Endometrium (tissue), 2 donors: ENCODE measurements around the gene CHRNB4.
"Not testable (repeated sequence)": the region's sequence is repeated elsewhere in the genome, so short reads cannot be mapped to it uniquely, and the experiment has no call there.

Experiments
- FAIRE-seq: peaks from 2 replicates; lab custom pipeline; 2012; peaks lifted over from hg19 to GRCh38; lab: Jason Lieb, UNC
- donor health status: control.
- donor health status: control.

The CHRNB4 gene

GRCh38 chr15:78615151-78615589 is 25.8 kb downstream of the CHRNB4 start:
- no peak for FAIRE-seq

DNA sequence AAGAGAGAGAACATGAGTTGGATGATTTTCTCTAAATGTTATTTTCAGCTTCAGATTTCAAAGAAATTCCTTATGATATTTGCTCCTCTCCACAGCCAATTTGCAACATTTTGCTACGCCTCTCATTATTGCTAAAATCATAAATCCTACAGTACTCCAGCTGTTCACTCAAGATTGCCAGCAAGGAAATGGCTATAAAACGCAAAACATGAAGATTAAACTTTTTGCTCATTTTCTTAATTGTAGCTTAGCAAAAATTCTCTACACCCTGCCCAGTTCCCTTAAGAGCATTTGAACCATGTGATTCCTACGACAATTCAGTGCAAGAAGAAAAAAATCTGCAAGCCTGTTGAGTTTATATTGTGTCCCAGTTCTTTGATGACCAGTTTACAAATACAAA is 27.0 kb downstream of the CHRNB4 start:
- FAIRE-seq = no peak

DNA sequence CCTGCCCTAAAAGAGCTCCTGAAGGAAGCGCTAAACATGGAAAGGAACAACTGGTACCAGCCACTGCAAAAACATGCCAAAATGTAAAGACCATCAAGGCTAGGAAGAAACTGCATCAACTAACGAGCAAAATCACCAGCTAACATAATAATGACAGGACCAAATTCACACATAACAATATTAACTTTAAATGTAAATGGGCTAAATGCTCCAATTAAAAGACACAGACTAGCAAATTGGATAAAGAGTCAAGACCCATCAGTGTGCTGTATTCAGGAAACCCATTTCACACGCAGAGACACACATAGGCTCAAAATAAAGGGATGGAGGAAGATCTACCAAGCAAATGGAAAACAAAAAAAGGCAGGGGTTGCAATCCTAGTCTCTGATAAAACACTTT is 31.5 kb downstream of the CHRNB4 start:
- not testable (repeated sequence) for FAIRE-seq

GRCh38 chr15:78605680-78606079 is 35.3 kb downstream of the CHRNB4 start:
- no peak for FAIRE-seq

GRCh38 chr15:78605201-78605600 is 35.8 kb downstream of the CHRNB4 start:
- no peak for FAIRE-seq

DNA sequence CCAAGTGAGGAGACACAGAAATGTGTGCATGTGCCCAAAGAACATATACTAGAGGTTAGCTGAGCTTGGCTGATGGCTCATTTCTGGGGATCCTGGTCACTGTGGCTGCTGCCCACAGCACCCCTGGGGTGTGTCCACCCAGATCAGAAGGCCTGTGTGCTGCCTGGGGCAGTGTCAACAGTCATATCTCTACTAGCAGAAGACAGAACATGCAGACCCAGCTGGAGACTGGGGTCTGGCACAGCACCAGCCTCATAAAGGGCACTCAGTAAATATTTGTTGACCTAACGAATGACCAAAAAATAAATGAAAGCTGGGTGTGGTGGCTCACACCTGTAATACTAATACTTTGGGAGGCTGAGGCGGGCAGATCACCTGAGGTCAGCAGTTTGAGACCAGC is 36.6 kb downstream of the CHRNB4 start:
- no peak for FAIRE-seq

GRCh38 chr15:78603467-78603866 is 37.5 kb downstream of the CHRNB4 start:
- FAIRE-seq = no peak

GRCh38 chr15:78599189-78599588 is 41.8 kb downstream of the CHRNB4 start:
- no peak for FAIRE-seq

- no peak for FAIRE-seq
Observed at GRCh38 chr15:78598348-78598747, 42.7 kb downstream of the CHRNB4 start.

DNA sequence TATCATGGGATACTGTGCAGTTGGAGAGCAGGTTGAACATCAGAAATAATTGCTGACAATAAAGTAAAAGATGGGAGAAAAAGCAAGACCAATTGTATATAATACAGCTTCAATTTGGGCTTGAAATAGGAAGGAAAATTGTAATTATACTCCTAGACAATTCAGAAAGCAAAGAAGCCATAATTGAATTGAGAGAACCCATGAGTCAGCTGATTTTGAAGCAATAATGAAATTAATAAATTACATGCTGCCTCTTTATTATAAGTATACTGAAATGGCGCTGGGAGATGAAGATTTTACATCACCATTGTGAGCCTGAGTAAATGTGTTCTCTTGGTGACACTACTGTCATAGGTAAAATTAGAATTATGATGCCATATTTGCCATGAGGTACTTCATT is 43.4 kb downstream of the CHRNB4 start:
- FAIRE-seq = no peak

DNA sequence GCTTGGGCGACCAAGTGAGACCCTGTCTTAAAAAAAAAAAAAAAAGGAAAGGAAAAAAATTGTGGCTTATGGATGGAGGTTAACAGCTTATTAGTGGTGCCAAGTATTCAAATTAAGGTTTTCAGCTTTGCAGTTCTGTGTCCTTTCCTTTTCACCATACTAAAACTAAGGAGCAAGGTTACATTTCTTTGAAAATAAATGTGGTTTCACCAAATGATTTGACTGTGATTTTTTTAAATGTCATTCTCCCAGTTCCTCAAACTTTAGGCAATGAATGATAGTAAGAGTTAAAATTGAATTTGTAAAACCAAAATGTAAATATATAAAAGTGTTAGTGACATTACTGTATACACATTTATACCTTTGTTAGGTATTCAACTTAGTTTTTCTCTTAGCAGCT is 66.1 kb downstream of the CHRNB4 start:
- FAIRE-seq = no peak
